8988T (cell line): ENCODE results near the gene RFTN1.
A peak's percentile ranks its signal among the peaks of the same experiment; 100 is the strongest.

Experiments
- DNase-seq: peaks from one replicate; pipeline ENCODE4 v3.0.0; 2011

The RFTN1 gene

GRCh38 chr3:16346413-16347081 is 167.0 kb downstream of the RFTN1 start:
- DNase-seq = no peak

GRCh38 chr3:16343101-16343500 is 170.4 kb downstream of the RFTN1 start:
- no peak for DNase-seq

GRCh38 chr3:16338999-16339398 is 174.5 kb downstream of the RFTN1 start:
- DNase-seq = no peak

- DNase-seq = no peak
Observed at GRCh38 chr3:16337856-16338540, 175.5 kb downstream of the RFTN1 start.

- no peak for DNase-seq
Observed at GRCh38 chr3:16336825-16337224, 176.7 kb downstream of the RFTN1 start.

GRCh38 chr3:16335772-16336645 is 177.5 kb downstream of the RFTN1 start:
- DNase-seq = no peak

GRCh38 chr3:16335333-16335732 is 178.2 kb downstream of the RFTN1 start:
- no peak for DNase-seq

GRCh38 chr3:16334909-16335308 is 178.6 kb downstream of the RFTN1 start:
- no peak for DNase-seq

- DNase-seq = no peak
Observed at GRCh38 chr3:16332904-16333426, 180.5 kb downstream of the RFTN1 start.

- DNase-seq = no peak
Observed at GRCh38 chr3:16331319-16331883, 182.1 kb downstream of the RFTN1 start.

GRCh38 chr3:16330351-16330750 is 183.1 kb downstream of the RFTN1 start:
- DNase-seq = no peak

GRCh38 chr3:16329826-16330129 is 183.7 kb downstream of the RFTN1 start:
- no peak for DNase-seq

- DNase-seq = no peak
Observed at GRCh38 chr3:16329036-16329825, 184.3 kb downstream of the RFTN1 start.

GRCh38 chr3:16328124-16328523 is 185.4 kb downstream of the RFTN1 start:
- no peak for DNase-seq

GRCh38 chr3:16326724-16327349 is 186.7 kb downstream of the RFTN1 start:
- no peak for DNase-seq

GRCh38 chr3:16325850-16326249 is 187.6 kb downstream of the RFTN1 start:
- DNase-seq = no peak

- no peak for DNase-seq
Observed at GRCh38 chr3:16323737-16324136, 189.8 kb downstream of the RFTN1 start.

- DNase-seq = no peak
Observed at GRCh38 chr3:16322189-16322588, 191.3 kb downstream of the RFTN1 start.

GRCh38 chr3:16320711-16321110 is 192.8 kb downstream of the RFTN1 start:
- no peak for DNase-seq

- no peak for DNase-seq
Observed at GRCh38 chr3:16319723-16320122, 193.8 kb downstream of the RFTN1 start.

- peak; percentile 66 for DNase-seq
Observed at GRCh38 chr3:16319307-16319706, 194.2 kb downstream of the RFTN1 start.

GRCh38 chr3:16318176-16318575 is 195.3 kb downstream of the RFTN1 start:
- DNase-seq = no peak
